Hippocampal formation (tissue), 2 donors: ENCODE measurements around the gene KRT1.

Experiments used
- DNase-seq, 2 donors: peaks; one replicate each; lab custom pipeline; 2025; lab: John Stamatoyannopoulos, UW

The KRT1 gene

DNA sequence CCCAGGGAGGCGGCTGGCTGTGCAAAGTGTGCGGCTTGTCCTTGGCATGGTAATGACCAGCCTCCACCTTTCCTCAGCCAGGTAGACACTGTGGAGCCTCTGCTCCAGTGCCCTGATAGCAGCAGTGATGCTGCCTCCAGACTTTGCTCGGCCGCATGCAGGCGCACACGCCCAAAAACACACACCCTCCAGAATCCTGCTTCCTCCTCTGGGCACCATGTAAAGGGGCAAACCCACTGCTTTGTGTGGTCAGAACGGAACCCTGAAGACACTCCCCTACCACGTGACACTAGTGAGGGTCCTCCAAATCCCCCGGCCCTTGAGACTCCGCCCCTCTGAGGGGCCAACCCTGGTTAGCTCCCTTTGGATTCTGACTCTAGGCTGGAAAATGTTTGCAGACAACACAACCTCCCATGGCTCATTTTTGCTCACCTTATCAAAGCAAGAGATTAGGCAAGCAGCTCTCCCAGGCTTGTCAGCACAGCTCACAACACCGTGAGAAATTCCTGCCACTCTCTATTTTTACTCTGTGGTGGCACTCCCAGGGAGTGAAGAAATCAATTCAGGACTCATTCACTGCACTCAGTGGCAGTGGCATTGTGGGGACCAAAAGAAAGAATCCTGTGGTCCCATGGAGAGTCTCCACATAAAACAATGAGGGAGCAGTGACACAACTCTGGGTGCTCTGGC lies 18.6 kb upstream of the KRT1 start:
- no peak for DNase-seq

DNA sequence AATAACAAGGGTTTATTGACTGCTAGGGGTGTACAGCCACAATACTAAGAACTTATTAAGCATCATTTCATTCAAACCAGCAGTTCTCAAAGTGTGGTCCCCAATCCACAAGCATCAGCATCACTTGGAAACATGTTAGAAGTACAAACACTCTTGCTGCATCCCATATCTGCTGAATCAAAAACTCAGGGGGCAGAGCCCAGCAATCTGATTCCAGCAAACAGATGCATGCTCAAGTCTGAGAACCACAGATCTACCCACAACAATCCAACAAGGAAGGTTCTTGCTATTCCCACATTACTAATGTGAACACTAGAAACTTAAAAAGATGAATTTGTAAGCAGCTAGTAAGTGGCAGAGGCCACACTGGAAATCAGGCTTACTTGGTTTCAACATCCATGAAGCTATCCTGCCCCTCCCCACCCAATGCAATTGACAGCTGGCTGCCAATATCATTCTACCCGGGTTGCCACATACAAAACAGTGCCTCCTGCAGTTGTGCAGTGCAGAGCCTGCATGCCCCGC lies 16.9 kb upstream of the KRT1 start:
- no peak for DNase-seq

DNA sequence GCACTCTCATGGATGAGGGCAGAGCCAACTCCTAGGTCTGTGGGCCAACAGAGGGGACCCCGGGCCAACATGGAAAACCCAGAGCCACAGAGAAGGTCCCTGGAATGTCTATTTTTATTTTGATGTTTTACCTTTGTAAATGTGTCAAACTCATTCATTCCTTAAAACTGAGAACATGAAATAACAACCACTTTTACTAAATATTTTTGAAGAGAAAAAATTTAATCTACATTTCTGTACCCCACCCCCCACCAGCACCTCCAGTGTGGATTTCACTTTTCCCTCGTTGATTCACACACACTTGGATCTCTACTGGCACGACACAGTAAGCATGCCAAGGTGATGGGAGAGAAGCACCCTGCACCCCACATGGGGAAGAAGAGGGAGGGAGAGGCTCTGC lies 16.4 kb upstream of the KRT1 start:
- DNase-seq = no peak

DNA sequence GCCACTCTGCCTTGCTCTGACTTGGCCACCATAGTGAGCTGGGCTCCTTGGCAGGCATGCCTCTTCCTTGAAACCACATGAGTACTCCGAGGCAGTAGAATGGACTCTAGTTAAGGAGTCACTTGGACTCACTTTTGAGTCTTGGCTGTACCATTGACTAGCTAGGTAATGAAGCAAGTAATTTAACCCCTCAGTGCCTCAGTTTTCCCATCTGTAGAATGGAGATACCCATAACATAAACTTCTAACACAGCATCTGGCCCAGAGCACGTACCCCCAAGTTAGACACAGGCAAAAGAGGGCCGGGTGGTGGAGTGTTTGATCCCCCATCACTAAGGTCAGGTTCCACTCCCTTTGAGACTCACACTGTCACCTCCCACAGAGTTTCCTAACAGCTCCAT lies 14.8 kb upstream of the KRT1 start:
- no peak for DNase-seq

DNA sequence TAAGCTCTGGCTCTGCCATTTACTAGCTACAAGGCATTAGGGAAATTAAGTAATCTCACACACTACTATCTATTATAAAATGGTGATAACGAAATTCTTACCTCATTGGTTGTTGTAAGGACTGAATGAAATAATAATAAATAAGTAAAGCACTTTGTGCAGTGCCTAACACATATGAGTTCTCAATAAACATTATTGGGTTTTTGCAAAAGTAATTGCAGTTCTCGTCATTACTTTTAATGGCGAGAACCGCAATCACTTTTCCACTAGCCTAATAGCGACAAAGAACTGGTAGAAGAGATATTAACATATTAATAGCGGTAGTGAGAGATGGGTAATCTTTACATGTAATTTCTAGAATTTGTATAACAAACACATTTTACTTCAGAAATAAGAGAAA lies 13.9 kb upstream of the KRT1 start:
- DNase-seq = no peak

DNA sequence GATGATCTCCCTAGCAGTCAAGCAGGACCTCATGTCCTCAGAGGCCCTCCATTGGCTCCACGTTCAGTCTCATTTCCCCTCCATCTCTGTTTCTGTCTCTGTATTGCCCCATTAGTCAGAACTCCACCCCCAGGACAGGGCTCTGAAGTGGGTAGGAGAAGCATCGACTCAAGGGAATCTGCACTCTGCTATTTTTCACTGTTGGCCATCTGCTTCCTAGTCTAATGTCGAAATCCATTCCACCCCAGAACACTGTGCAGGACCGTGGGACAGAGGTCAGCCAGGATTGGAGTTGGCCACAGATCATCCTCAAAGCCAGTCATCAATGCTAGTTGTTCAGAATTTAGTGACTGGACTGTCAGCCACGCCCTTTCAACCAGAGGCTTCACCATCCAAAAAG lies 13.1 kb upstream of the KRT1 start:
- DNase-seq = no peak

DNA sequence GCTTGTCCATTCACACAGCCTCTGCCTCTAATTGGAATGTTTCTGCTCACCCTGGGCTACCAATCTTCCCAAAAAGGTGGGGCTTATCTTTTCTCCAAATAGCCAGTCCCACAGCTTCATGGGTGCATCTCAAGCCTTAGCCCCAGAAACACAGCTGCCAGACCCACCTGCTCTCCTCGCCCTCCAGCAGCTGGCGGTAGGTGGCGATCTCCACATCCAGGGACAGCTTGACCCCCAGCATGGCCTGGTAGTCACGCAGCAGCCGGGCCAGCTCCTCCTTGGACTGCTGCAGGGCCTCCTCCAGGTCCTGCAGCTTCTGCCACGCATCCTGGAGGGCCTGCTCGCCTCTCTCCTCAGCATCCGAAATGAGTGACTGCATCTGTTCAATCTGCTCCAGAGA lies 12.0 kb upstream of the KRT1 start:
- DNase-seq = no peak

DNA sequence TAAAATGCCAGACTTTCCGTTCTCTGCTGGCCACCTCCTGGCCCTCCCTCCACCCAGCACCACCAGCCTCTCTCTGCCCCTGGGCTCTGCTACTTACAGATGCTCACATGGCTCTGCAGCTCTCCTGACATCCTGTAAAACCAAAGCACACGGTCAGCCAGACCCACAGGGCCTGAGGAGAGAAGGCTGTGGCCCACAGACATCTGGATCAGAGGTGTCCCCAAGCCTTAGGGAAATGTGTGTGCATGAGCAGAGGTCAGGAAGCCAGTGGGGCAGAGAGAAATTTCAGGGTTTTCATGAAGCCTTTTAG lies 11.6 kb upstream of the KRT1 start:
- no peak for DNase-seq

DNA sequence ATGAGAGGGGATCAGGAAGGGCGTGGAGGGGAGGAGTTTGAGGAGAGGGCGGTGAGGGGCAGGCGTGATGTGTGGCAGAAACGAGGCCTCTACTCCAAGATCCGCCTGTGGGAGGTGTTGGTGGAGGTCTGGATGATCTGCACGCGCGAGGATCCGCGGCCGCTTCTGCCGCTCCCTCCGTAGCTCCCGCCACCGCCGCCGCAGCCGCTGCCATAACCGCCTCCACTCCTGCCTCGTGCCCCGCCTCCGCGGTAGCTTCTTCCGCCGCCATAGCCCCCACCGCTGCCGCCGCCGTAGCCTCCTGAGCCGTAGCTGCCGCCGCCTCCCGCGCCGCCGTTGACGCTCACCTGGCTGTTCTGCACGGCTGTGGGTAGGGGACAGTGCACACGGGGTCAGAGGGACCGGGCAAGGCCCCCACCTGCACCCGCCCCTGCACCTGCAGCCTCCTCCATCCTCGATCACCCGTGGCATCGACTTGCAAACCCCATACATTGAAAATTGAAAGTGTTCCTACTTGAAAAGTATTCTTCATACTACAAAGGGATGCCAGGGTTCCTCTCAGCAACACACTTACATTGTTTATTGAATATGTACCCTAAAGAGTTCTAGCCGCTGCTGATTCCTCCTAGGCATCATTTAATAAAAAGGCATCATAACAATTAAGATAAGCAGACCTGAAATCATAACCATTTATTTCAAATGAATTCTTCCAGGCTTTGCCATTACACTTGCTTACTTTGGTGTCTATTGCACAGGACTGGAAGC lies 11.1 kb upstream of the KRT1 start:
- DNase-seq = no peak

DNA sequence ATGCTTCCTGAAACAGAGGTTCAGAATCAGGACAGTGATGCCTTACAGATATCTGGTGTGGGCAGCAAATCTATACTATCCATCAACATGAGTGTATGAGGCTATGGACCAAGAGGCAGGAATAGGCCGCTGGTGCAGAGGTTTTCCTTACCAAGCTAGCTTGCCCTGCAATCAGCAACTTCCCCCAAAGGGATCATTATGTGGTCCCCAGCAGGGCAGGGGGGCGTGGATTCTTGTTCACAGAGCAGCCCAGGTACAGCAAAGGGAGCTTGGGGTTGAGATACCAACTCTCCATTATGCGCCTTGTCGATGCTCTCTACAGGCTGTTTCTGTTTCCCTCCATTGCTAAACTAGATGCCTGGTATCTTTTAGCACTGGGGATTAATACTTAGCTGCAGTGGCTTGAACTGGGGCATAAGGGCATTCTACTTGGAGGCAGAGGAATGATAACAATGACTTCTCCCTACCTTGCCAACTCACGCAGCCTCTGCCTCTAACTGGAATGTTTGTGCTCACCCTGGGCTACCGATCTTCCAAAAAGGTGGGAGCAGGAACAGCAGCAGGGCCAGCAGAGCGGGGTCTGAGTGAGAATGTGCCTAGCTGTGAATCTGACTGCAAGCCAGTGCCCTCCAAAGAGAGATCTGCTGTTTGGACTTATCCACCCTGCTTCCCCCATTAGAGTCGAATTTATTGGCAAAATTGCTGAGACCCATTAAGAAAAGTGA lies 10.3 kb upstream of the KRT1 start:
- DNase-seq = no peak

DNA sequence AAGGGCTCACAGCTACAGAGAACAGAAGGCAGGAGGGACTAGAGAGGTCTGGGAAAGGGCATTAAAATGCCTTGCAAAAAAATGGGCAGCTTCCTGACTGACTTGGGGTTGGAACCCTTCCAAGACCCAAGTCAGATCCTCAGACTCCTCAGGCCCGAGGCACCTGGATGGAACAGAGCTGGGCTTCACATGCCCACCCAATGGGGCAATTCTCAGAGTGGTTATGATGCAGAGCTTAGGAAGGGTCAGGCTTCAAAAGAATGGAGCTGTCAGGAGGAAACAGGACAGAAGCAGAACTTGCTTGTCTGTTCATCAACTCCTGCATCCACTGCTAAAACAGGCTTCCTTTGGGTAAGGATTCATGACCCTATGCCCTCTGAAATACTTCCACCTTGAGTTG lies 9.7 kb upstream of the KRT1 start:
- DNase-seq = no peak

DNA sequence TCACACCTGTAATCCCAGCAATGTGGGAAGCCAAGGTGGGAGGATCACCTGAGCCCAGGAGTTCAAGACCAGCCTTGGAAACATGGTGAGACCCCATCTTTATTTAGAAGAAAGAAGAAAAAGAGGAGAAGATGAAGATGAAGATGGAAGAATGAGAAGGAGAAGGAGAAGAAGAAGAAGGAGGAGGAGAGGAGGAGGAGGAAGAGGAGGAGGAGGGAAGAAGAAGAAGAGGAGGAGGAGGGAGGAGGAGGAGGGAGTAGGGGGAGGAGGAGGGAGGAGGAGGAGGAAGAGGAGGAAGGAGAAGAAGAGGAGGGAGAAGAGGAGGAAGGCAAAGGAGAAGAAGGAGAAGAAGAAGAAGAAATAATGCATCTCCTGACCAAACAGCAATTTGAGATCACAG lies 9.0 kb upstream of the KRT1 start:
- no peak for DNase-seq

DNA sequence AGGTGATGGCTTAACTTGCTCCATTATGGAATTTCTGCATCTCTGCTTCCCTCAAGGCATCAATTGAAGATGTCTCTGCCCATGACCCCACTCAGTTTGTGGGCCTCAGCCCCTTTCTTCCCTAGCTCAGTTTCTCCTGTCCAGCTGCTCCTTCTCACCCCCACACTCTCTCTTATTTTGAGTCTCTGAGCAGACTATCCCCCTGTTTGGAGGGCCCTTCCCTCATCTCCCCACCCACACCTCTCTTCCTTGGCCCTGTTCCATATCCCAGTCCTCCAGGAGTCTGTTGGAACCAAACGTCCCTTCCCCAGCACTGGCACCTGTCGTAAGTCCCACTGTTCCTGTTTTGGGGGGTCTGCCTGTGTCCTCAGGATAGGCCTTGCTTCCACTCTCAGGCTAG lies 8.3 kb upstream of the KRT1 start:
- no peak for DNase-seq

DNA sequence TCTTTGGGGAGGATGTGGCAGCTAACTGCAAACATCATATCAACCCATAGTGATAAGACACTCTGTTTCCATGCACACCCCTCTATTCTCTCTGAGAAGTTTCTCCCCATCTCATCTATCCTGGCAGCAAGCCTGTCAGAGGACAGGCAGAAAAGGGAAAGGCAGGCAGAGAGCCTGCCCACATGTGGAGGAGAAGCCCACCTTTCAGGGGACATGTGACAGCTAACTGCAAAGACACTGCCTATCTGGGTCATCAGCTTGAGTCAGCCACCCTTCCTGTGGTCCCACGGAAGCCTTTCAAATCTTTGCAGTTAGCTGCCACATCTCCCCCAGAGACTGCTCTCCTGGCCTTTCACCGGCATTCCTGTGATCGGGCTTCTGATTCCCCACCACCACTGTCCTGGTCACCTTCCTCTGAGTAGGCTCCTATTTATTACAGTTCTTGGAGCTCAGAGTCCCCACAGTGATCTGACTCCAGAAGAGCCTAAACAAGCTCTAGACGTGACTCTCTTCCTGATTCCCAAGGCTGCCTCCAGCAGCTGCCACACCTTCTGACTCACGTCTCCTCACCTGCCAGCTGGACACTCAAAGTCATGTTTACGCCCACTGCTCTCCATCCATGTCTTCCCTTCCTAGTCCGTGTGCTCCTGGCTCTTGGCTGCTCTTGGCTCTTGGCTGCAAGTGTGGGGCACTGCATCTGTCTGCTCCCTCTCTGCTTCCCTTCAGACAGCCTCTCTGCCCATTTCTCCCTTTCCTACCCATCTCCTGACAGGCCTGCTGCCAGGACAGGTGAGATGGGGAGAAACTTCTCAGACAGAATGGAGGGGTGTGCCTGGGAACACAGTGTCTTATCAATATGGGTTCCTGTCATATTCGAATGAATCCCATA lies 7.5 kb upstream of the KRT1 start:
- no peak for DNase-seq

DNA sequence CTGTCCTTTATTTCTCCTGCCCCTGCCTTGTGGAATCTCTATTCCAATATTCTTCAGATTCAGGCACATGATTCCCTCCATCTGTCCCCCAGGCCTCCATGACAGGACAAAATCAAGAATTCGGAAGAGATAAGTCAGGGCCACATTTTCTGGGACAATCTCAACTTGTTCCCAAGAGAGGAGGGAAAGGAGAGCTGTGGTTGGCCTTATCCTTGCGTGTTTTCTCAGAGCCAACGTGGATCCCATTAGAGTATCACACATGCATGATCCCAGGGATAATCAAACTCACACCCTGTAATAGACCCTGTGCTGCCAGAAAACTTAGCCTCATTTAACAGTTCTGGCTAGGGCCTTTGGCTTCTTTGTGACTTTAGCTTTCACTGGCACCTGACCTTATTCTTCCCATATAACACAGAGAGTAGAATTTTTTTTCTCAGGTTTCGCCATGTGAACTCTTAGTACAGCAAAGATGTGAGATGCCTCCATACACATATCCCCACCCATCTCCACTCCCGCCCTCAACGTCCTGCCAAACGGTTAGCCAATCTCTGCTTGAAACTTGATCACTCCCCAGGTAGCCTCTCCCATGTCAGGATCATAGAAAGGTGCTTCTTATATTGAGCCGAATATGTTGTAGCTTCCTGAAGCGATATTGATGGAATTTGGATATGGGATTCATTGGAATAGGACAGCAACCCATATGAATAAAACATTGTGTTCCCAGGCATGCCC lies 6.7 kb upstream of the KRT1 start:
- no peak for DNase-seq

DNA sequence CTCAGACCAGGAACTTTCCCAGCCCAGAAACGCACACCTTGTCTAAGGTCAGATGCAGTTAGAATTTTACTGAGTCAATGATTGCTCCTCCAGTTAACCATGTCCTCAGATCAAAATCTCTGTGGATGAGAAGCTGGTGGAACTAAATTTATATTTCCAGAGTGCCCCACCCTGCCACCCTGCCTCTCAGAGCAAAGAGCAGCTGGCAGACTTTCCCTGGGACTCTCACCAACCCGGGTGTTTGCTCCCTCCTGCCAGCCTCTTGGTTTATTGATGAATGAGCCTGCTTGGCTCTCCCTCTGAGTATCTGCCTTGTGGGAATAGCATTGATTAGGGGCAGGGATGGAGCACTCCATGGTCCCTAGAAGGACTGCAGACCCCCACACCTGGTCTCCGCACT lies 5.9 kb upstream of the KRT1 start:
- no peak for DNase-seq

DNA sequence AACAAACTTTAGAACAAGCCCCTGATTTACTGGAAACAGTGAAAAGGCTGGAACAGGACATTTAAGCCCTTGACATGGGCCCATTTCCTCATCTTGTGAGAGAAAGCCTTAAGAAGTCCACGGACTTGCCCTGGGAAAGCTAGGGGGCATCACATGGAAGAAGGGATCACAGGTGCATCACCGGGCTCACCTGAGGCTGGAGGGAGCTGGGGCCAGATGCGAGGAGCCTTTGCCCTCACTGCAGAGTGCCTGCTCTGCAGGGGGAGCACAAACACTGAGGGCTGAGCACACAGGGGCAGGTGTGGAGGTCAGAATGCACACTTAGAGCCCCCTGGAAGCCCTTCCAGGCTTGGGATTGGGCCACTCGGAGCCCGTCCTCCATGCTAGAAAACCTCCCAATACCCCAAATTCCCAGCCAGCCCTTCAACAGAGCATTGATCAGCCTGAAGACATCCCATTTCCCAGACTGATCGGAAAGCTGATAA lies 5.2 kb upstream of the KRT1 start:
- DNase-seq = no peak

DNA sequence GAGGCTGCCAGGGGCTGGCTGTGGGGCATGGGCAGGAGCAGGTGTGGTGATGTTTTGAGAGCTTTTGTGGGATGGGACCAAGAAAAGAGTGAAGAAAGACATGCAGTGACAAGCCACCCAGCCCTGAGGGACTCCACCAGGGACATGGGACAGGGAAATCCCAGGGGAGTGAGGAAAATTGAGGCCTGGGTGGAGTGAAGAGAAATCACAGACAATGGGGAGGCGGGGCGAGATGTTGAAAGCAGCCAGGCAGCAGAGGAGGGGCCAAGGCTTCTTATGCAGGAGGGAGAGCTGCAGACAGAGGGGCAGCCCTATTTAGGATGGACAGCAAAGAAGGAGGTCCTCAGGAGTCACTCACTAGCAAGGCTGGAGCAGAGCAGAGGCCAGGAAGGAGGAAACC lies 4.2 kb upstream of the KRT1 start:
- no peak for DNase-seq

DNA sequence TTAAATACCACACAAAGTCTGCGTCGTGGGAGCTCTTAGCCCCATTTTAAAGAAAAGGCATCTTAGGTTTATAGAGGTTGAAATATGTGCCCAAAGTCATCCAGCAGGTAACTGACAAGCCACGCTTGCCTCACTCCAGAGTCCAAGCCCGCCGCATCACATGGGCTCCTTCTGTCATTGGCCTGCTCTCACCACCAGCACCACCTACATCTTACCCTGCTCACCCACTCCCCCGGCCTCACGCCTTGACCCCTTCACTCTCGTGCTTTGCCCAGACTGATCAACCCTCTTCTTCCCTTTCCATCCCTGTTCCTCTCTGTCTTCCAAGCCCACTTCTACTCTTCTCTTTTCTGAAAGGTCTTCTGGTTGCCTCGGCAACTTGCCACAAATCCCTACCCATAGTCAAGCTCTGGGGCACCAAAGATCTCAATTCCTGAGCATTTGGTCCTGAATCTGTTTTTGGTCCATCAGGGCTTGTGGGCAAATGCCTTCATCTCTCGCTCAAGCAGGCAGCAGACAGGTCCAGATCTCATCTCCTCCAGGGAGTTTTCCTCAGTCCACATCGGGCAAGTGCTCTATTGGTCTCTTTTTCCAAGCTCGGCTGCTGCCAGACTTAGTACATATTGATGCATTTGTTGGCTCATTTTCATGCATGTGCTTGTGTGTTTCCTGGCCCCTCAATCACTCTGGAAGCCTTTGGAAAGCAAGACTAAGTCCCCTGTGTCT lies 3.5 kb upstream of the KRT1 start:
- no peak for DNase-seq

DNA sequence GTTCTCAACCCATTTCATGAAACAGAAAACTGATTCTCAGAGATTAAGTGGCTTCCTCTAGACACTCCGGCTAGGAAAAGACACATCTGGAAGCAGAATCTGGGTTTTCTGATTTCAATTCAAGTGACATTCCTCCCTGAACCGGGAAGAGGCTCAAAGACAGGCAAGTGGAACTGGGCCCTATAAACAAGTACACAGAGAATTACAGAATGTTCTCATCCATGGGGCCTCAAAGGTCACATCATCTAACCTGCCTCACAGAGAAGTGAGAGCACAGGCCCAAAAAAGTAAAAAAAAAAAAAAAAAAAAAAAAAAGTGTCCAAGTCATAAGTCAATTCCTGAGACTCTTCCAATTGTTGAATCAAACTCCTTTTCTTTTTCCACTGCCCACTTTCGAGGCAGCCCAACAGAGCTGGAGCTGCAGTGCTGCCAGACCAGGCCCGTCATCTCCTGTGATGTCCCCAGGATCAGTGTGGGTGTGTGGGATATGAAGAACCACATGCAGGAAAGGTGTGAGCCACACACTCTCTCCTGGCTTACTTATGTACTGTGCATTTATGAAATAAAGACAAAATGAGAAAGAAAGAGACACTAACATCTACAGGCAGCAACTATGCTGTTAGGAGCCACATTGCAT lies 2.8 kb upstream of the KRT1 start:
- no peak for DNase-seq
